ENCODE measurements around the gene CYB5R3. TPM values are rescaled to one million over a fixed set of nuclear protein-coding genes. Genes with fewer than 3 reads are reported as not detected.

CYB5R3 gene
- total and polyA plus RNA-seq, 4 donors, result 49.4 to 210 (median 134) TPM

- DNase-seq (ENCODE audit: low spot score), result no peak
- 93% methylated on average over 14 of the region's 14 CpGs for WGBS
- H3K9me3 ChIP-seq (ENCODE audit: control insufficient read depth in 4 of 4, low read length in 3 of 4), result no peaks in the 10 kb centered on the region
- TF ChIP-seq REST (IDR thresholded peaks at IDR 0.05), result no peak
- TF ChIP-seq ZBTB33 (IDR thresholded peaks at IDR 0.05), result no peak
- TF ChIP-seq YY1 (IDR thresholded peaks at IDR 0.05), result no peak
- no peak for TF ChIP-seq SP1 (IDR thresholded peaks at IDR 0.05)
- TF ChIP-seq CTCF (IDR thresholded peaks at IDR 0.05; ENCODE audit: low read depth, low read length, missing input control), result no peak
- no peak for TF ChIP-seq GABPA (IDR thresholded peaks at IDR 0.05 in 1 of 2, conservative IDR thresholded peaks at IDR 0.05 in 1 of 2)
- TF ChIP-seq TAF1 (conservative IDR thresholded peaks at IDR 0.05), result no peak
- TF ChIP-seq ATF3 (IDR thresholded peaks at IDR 0.05), result no peak
- no peak for TF ChIP-seq HNF4G (IDR thresholded peaks at IDR 0.05)
- no peak overlapping the region for H3K27ac ChIP-seq (ENCODE audit: low read depth in 1 of 2, low read length in 2 of 2)
- H3K4me1 ChIP-seq (ENCODE audit: control insufficient read depth in 4 of 4, insufficient read depth in 4 of 4, low read length in 3 of 4), result peaks cover 44 to 68% (median 59%) of the 10 kb centered on the region in 4 donors
- H3K9ac ChIP-seq (ENCODE audit: low read depth in 1 of 2, low read length in 2 of 2), result no peak overlapping the region
- no peaks in the 10 kb centered on the region for H3K36me3 ChIP-seq (ENCODE audit: control insufficient read depth in 4 of 4, insufficient read depth in 3 of 4, low read depth in 1 of 4, low read length in 3 of 4)
- H3K27me3 ChIP-seq (ENCODE audit: control insufficient read depth in 4 of 4, insufficient read depth in 4 of 4, low read length in 3 of 4), result no peaks in the 10 kb centered on the region
- H3K4me3 ChIP-seq (ENCODE audit: low read depth in 1 of 3, low read length in 3 of 3), result no peak overlapping the region
These were observed 5.4 kb downstream of the CYB5R3 start for GRCh38 chr22:42643634-42644421.

GRCh38 chr22:42642806-42643633 lies 6.2 kb downstream of the CYB5R3 start:
- Histone ChIP-seq H3K4me3 (ENCODE audit: low read depth in 1 of 3, low read length in 3 of 3) (no peak overlapping the region), H3K27ac (ENCODE audit: low read depth in 1 of 2, low read length in 2 of 2) (no peak overlapping the region), H3K9me3 (ENCODE audit: control insufficient read depth in 4 of 4, low read length in 3 of 4) (no peaks in the 10 kb centered on the region), H3K9ac (ENCODE audit: low read depth in 1 of 2, low read length in 2 of 2) (no peak overlapping the region), H3K36me3 (ENCODE audit: control insufficient read depth in 4 of 4, insufficient read depth in 3 of 4, low read depth in 1 of 4, low read length in 3 of 4) (no peaks in the 10 kb centered on the region), H3K4me1 (ENCODE audit: control insufficient read depth in 4 of 4, insufficient read depth in 4 of 4, low read length in 3 of 4) (peaks cover 43 to 62% (median 54%) of the 10 kb centered on the region in 4 donors), H3K27me3 (ENCODE audit: control insufficient read depth in 4 of 4, insufficient read depth in 4 of 4, low read length in 3 of 4) (no peaks in the 10 kb centered on the region)
- WGBS, result 78% methylated on average over 12 of the region's 12 CpGs
- no peak for DNase-seq (ENCODE audit: low spot score)
- TF ChIP-seq FOXA1 (IDR thresholded peaks at IDR 0.05), result no peak

Measured in liver (tissue), 9 donors.